K562 (cell line): ENCODE data around the gene MT1HL1. TPM values are rescaled to one million over a fixed set of nuclear protein-coding genes. Genes with fewer than 3 reads are reported as not detected.
A peak's percentile ranks its signal among the peaks of the same experiment; 100 is the strongest.

Source experiments
- polyA plus RNA-seq, 8 experiments: library from polyadenylated mRNA; depleted of rRNA in 4 of 8; stranded (reverse) in 5 of 8; unstranded in 3 of 8; fragments of >200 nt; fragmentation: Nextera tagmentation in 2 of 8; fragmentation: Illumina TruSeq in 1 of 8; extraction: Ambion mirVana in 2 of 8; extraction: Trizol in 1 of 8; gene quantifications; 2 replicates each; pipeline versions ENCODE4 v1.2.1 to v1.2.3, GENCODE V29; 2011 to 2014; ENCODE audit warnings: inconsistent platforms in 1 of 8, missing spikeins in 1 of 8
- total RNA-seq, 7 experiments: library from RNA; depleted of rRNA in 6 of 7; stranded (reverse); fragments of >200 nt in 6 of 7; fragmentation: Illumina TruSeq in 2 of 7; extraction: Trizol in 2 of 7; gene quantifications; 2 replicates each; pipeline versions ENCODE4 v1.2.1 to v1.2.3, GENCODE V29; 2011 to 2021; ENCODE audit warnings: low replicate concordance in 1 of 7
- TF ChIP-seq, protein P1 (sequence below), 2 experiments: fragments of 450-650 bp; formaldehyde crosslinking in 1 of 2; IDR thresholded peaks; 2 replicates each; pipeline versions ENCODE4 v1.4.0 to v1.6.1; 2014 to 2020; ENCODE audit warnings: mild to moderate bottlenecking in 2 of 2, borderline replicate concordance in 1 of 2, low read depth in 1 of 2

MT1HL1 gene
- total and polyA plus RNA-seq, 9 of the 15 experiments (the other 6 are each of a cell fraction or from before 2014, with no cell fraction given): not detected

DNA sequence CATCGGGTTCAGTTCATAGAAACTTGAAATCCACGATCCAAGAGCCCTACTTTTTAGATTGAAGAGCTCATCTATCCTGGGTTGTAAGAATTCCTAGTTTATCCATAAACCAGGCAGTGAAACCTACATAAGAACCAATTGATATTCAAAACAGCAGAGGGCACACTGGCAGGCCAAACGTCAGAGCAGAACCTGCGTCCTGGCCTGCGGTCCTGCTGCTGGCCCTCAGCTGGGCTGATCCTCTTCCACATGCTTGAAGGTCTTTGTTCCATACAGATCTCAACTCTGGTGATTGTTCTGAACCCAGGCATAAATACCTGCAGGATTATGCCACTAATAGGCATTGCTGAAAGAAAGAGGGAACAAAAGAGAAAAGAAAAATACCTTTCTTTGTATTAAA lies 47.0 kb downstream of the MT1HL1 start (continued):
- TF ChIP-seq, protein P1, sequence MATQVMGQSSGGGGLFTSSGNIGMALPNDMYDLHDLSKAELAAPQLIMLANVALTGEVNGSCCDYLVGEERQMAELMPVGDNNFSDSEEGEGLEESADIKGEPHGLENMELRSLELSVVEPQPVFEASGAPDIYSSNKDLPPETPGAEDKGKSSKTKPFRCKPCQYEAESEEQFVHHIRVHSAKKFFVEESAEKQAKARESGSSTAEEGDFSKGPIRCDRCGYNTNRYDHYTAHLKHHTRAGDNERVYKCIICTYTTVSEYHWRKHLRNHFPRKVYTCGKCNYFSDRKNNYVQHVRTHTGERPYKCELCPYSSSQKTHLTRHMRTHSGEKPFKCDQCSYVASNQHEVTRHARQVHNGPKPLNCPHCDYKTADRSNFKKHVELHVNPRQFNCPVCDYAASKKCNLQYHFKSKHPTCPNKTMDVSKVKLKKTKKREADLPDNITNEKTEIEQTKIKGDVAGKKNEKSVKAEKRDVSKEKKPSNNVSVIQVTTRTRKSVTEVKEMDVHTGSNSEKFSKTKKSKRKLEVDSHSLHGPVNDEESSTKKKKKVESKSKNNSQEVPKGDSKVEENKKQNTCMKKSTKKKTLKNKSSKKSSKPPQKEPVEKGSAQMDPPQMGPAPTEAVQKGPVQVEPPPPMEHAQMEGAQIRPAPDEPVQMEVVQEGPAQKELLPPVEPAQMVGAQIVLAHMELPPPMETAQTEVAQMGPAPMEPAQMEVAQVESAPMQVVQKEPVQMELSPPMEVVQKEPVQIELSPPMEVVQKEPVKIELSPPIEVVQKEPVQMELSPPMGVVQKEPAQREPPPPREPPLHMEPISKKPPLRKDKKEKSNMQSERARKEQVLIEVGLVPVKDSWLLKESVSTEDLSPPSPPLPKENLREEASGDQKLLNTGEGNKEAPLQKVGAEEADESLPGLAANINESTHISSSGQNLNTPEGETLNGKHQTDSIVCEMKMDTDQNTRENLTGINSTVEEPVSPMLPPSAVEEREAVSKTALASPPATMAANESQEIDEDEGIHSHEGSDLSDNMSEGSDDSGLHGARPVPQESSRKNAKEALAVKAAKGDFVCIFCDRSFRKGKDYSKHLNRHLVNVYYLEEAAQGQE (IDR thresholded peaks at IDR 0.05; ENCODE audit: borderline replicate concordance): peak; percentile 4; the same call in 1 of the 2 replicates
- TF ChIP-seq, protein P1 (CRISPR knock-in tag; IDR thresholded peaks at IDR 0.05; ENCODE audit: low read depth): no peak

Other genes starting within 250 kb of the MT1HL1 start
- gene MTR, start 209.1 kb downstream of the MT1HL1 start, total RNA-seq (2014; rRNA removed): 20.3 and 21.2 TPM in 2 replicates
- 31.5 and 38.4 TPM in 2 replicates for gene MTR, start 209.1 kb downstream of the MT1HL1 start, total RNA-seq (2014; rRNA removed; fragmentation: Illumina TruSeq; extraction: Trizol)
- gene MTR, start 209.1 kb downstream of the MT1HL1 start, total RNA-seq (2015; rRNA removed; fragmentation: Illumina TruSeq; extraction: Trizol): 28.4 and 31.1 TPM in 2 replicates
- gene MTR, start 209.1 kb downstream of the MT1HL1 start, total RNA-seq (2021): 38.0 and 44.3 TPM in 2 replicates
- gene MTR, start 209.1 kb downstream of the MT1HL1 start, polyA plus RNA-seq (2011; rRNA removed): 25.4 and 28.7 TPM in 2 replicates
- 14.2 and 16.1 TPM in 2 replicates for gene MTR, start 209.1 kb downstream of the MT1HL1 start, polyA plus RNA-seq (2014; fragmentation: Illumina TruSeq; extraction: Trizol)
- gene MTR, start 209.1 kb downstream of the MT1HL1 start, polyA plus RNA-seq (2014; fragmentation: Nextera tagmentation; extraction: Ambion mirVana): 1 to 10 TPM; 3.4 to 5.1 TPM
- 16.9 and 17.6 TPM in 2 replicates for gene MTR, start 209.1 kb downstream of the MT1HL1 start, polyA plus RNA-seq (2014; rRNA removed)
- gene RYR2, start 37.7 kb upstream of the MT1HL1 start, total RNA-seq (2014; rRNA removed): 0.14 and 0.24 TPM in 2 replicates
- gene RYR2, start 37.7 kb upstream of the MT1HL1 start, total RNA-seq (2014; rRNA removed; fragmentation: Illumina TruSeq; extraction: Trizol): 0.26 and 0.33 TPM in 2 replicates
- gene RYR2, start 37.7 kb upstream of the MT1HL1 start, total RNA-seq (2015; rRNA removed; fragmentation: Illumina TruSeq; extraction: Trizol): 0.23 and 0.33 TPM in 2 replicates
- gene RYR2, start 37.7 kb upstream of the MT1HL1 start, total RNA-seq (2021): 0.13 and 0.18 TPM in 2 replicates
- under 0.01 and 0.07 TPM in 2 replicates for gene RYR2, start 37.7 kb upstream of the MT1HL1 start, polyA plus RNA-seq (2011; rRNA removed)
- 0.13 and 0.17 TPM in 2 replicates for gene RYR2, start 37.7 kb upstream of the MT1HL1 start, polyA plus RNA-seq (2014; fragmentation: Illumina TruSeq; extraction: Trizol)
- gene RYR2, start 37.7 kb upstream of the MT1HL1 start, polyA plus RNA-seq (2014; fragmentation: Nextera tagmentation; extraction: Ambion mirVana): under 1 TPM; 0.03 to 0.10 TPM
- gene RYR2, start 37.7 kb upstream of the MT1HL1 start, polyA plus RNA-seq (2014; rRNA removed): 0.42 and 0.47 TPM in 2 replicates